Measurements from ENCODE around the gene ABHD1.
A peak's percentile ranks its signal among the peaks of the same experiment; 100 is the strongest.
"Not testable (repeated sequence)": the region's sequence is repeated elsewhere in the genome, so short reads cannot be mapped to it uniquely, and the experiment has no call there.

ABHD1 gene

GRCh38 chr2:27111392-27112078, 12.1 kb upstream of the ABHD1 start:
- DNase-seq, result not testable (repeated sequence)

GRCh38 chr2:27115519-27115918, 8.1 kb upstream of the ABHD1 start:
- no peak for DNase-seq

GRCh38 chr2:27117995-27118524, 5.6 kb upstream of the ABHD1 start:
- no peak for DNase-seq

GRCh38 chr2:27118525-27119329, 4.9 kb upstream of the ABHD1 start, which contains the start of gene CGREF1:
TSS of gene CGREF1 (minus strand) at chr2:27119128. CDS start at chr2:27104366, 14,762 bp downstream.
- DNase-seq, result no peak

GRCh38 chr2:27119330-27119670, 4.3 kb upstream of the ABHD1 start:
- not testable (repeated sequence) for DNase-seq

GRCh38 chr2:27121906-27122305, 1.7 kb upstream of the ABHD1 start:
- no peak for DNase-seq

GRCh38 chr2:27122791-27123190, 824 bp upstream of the ABHD1 start:
- DNase-seq, result no peak

GRCh38 chr2:27125104-27125503, 1.5 kb downstream of the ABHD1 start:
- DNase-seq, result no peak

GRCh38 chr2:27126252-27126710, 2.7 kb downstream of the ABHD1 start:
- DNase-seq, result no peak

- no peak for DNase-seq
Observed at GRCh38 chr2:27127883-27128667, 4.5 kb downstream of the ABHD1 start.

- no peak for DNase-seq
Observed at GRCh38 chr2:27128668-27129571, 5.3 kb downstream of the ABHD1 start.

- no peak for DNase-seq
Observed at GRCh38 chr2:27130396-27130795, 6.8 kb downstream of the ABHD1 start.

- no peak for DNase-seq
Observed at GRCh38 chr2:27131429-27131828, 7.8 kb downstream of the ABHD1 start.

- DNase-seq, result peak; percentile 3
Observed at GRCh38 chr2:27133195-27133875, 9.7 kb downstream of the ABHD1 start.

GRCh38 chr2:27133905-27134780, 10.5 kb downstream of the ABHD1 start, which contains the start of gene PREB:
TSS of gene PREB (minus strand) at chr2:27134636. CDS start at chr2:27134421, 215 bp downstream.
- peak; percentile 96 for DNase-seq

GRCh38 chr2:27134781-27135477, 11.3 kb downstream of the ABHD1 start:
- no peak for DNase-seq

GRCh38 chr2:27135478-27135955, 11.9 kb downstream of the ABHD1 start:
- no peak for DNase-seq

GRCh38 chr2:27136751-27137150, 13.1 kb downstream of the ABHD1 start:
- DNase-seq, result no peak

- no peak for DNase-seq
Observed at GRCh38 chr2:27137322-27137935, 13.8 kb downstream of the ABHD1 start.
